Hippocampal formation (tissue), 2 donors: ENCODE data around the gene BAG2.
A peak's percentile ranks its signal among the peaks of the same experiment; 100 is the strongest.

Source experiments
- DNase-seq, 2 donors: peaks; one replicate each; lab custom pipeline; 2025; lab: John Stamatoyannopoulos, UW

The BAG2 gene

DNA sequence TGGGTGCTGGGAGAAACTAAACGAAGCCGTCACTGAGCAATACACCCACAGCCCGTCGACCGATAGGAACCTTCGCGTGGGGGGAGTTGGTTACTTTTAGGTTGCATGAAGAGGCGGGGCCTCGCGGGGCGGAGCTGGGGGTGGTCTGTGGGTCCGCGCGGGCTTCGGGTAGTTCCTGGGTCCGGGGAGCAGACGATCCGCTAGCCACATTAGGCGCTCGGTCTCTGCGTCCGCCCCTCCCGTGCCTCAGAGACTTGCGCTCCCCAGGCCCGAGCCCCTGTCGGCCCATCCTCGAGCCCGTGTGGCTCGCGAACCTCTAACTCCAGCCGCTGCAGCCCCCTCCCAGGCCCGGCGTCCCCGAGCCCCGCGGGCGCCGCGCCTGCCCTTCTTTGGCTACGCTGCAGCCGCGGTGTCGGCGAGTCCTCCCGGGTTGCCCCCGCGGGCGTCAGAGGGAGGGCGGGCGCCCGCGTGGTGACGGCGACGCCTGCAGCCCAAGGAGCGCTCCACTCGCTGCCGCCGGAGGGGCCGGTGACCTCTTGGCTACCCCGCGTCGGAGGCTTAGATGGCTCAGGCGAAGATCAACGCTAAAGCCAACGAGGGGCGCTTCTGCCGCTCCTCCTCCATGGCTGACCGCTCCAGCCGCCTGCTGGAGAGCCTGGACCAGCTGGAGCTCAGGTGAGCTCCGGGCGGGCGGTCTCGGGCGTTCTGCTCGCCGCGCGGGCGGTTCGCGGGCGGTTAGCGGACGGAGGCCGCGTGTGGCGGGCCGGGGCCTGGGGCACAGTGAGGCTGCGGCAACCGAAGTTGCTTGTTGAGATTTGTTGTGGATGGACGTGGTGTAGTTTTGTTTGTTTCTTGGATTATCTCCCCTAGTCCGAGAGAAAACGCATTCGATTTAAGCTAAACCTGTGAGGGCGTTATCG, at the start of gene BAG2:
Gene BAG2 (plus strand): TSS at position 191 of the 920 bp plus-strand sequence. CDS start 372 bp downstream, at position 563.
- DNase-seq = peak; percentile 66 to 77

DNA sequence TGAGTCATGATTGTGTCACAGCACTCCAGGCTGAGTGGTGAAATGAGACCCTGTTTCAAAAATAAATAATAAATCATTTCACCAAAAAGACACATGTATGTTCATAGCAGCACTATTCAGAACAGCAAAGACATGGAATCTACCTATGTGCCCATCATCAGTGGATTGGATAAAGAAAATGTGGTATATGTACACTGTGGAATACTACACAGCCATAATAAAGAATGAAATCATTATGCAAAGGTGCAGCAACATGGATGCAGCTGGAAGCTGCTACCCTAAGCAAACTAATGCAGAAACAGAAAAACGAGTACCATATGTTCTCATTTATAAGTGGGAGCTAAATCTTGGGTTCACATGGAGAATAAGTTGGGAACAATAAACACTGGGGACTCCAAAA, 49.0 kb upstream of the BAG2 start:
- DNase-seq = no peak

DNA sequence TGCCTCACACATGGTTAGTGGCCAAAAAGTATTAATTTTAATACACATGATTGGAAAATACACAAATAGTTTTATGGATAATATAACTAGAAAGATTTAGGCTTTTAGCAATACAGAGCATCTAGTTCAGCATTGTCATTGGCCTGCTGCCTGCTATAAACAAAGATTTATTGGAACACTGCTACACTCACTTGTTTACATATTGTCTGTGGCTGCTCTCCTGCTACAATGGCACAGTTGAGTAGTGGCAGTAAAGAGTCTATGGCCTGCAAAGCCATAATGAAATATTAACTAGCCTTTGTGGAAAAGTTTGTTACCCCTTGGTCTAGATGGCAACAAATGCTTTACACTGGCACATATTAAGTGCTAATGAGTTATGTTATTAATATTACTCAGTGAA, 44.4 kb upstream of the BAG2 start:
- DNase-seq = no peak

DNA sequence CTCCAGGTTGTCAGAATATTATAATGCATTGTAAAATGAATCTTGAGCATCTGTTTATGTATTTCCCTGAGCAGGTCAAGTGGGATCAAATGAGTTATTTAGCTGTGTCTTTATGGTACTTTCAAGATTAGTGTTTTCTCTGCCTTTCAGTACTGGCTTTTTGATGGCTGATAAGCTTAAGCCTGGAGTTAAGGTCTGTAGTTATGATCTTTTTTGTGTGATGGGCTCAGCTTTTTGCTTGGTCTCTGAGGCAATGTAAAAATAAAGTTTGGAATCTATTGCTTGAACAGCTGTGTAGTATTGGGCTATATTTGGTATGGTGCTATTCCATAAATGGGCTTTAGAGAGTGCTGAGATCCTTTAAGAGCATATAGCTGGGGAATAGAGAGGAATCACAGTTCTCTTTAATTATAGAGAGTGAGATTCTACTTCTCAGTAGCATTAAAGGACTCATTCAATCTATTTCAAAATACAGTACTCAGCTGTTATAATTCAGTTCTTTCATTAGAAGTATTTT, 41.4 kb upstream of the BAG2 start:
- no peak for DNase-seq

DNA sequence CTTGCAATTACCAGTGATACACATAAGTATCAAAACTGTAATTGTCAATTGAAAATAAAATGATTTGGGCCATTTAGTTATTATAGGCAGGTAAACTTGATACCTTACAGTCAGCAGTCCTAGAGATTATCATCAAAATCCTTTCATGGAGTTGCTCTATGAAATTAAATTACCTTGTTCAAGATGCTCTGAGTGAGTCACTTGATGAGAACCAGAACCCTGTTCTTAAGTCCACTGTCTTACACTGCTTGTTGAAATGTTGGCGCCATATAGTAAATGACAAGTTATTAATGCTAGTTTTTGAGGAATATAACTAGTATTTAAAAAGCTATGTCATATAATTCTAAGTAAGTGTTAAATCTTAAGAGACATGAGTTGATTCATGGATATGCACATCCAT, 37.2 kb upstream of the BAG2 start:
- no peak for DNase-seq

DNA sequence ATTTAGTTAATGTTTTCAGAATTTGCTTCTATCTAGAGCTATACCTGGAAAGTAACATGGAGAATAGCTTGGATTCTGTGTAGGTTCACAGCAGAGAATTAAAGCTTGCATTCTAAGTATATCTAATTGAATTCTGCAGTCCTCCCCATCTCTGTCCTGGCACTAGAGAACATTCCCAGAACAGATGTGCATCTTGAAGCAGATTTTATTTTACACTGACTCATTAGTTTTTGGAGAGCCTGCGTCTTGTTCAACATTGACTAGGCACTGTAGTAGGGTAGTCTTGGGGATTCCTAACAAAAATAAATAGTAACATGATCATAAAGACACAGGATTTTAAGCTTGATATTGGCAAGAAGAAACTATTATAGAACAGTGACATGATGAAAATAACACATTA, 36.2 kb upstream of the BAG2 start:
- DNase-seq = no peak

DNA sequence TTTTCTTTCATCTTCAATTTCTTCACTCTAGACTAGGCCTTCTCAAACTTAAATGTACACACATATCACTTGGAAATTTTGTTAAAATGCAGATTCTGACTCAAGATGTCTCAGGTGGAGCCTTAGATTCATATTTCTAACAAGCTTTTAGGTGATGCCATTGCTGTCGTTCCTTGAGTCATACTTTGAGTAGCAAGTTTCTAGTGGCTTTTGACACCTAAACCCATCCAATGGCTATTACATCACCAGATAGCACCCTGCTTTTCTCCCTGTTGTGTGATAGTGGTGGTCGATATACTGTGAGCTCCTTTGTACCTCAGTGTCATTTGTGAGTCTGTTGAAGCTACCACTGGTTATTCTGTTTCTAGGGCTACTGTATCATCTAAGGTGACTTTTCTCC, 34.8 kb upstream of the BAG2 start:
- no peak for DNase-seq

DNA sequence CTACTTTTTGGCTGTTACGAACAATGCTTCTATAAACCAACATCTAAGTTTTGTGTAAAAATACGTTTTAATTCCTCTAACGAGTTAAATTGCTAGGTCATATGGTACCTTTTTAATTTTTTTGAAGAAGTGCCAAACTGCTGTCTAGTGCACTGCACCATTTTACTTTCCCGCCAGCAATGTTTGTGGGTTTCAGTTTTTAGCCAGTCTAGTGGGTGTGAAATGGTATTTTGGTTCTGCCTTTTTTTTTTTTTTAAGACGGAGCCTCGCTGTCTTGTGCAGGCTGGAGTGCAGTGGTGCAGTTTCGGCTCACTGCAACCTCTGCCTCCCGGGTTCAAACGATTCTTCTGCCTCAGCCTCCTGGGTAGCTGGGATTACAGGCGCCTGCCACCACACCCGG, 34.1 kb upstream of the BAG2 start:
- no peak for DNase-seq

DNA sequence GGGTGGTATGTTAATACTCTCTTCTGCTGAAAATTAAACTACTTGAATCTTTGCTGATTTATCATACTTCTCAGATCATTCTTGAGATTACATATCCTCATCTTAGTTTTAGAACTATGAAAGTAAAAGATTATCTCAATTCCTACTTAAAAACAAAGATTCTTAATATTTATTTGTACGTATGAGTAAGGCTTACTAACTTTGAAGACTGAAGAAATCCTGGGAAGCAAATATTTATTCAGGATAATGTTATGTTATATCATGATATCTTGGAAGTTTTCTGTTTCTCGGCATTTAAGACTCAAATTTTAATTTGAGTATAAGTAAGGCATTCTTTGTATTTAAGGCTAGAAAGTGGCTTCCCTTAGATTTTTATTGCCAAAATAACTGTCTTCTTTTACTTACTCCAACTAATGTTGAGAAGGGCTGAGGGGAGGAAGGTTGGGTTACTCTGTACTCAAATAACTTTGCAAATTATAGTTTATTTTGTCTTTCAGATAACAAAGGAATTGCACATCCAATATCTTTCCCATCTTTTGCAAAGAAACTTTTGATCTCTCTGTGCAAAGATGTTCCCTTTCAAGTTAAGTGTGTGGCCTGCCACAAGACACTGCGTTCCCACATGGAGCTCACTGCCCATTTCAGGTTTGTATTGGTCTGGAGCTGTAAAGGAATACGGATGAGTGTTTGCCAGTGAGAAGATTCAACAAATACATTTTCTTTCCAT, 30.5 kb upstream of the BAG2 start:
- no peak for DNase-seq

DNA sequence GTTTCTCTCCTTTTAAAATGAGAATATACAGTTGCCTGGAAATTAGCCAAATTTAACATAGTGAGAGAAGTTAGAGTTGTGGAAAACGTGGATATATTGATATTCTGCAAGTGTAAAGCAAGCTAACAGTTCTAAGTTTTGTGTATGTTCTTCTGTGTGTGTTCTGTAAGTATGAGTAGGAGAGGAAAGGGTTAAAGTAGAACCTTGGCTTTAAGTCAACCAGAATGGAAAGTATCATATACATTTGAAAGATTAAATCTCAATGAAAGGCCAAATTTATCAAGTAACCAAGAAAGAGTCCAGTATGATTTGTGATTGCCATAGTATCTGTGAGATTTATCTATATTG, 30.0 kb upstream of the BAG2 start:
- no peak for DNase-seq

DNA sequence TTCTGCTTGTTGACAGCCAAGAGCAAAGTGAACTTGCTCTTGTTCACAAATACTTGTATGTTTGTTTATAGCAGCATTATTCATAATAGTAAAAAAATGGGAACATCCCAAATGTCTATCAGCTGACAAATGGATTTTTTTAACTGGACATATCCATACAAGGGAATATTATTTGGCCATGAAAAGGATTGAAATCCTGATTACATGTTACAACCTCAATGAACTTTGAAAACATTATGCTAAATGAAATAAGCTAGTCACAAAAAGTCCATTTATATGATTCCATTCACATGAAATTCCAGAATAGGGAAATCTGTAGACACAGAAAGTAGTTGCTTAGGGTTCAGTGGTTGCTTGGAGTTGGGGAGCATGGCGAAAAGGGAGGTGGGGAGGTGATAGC, 28.4 kb upstream of the BAG2 start:
- no peak for DNase-seq

DNA sequence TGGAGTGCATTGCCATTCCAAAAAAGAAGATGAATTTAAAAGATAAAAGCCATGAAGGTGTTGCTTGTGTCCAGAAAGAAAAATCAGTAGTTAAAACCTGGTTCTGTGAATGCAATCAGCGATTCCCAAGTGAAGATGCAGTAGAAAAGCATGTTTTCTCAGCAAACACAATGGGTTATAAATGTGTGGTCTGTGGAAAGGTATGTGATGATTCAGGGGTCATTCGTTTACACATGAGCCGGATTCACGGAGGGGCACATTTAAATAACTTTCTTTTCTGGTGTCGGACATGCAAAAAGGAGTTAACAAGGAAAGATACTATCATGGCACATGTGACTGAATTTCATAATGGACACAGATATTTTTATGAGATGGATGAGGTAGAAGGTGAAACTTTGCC, 24.7 kb upstream of the BAG2 start:
- no peak for DNase-seq

DNA sequence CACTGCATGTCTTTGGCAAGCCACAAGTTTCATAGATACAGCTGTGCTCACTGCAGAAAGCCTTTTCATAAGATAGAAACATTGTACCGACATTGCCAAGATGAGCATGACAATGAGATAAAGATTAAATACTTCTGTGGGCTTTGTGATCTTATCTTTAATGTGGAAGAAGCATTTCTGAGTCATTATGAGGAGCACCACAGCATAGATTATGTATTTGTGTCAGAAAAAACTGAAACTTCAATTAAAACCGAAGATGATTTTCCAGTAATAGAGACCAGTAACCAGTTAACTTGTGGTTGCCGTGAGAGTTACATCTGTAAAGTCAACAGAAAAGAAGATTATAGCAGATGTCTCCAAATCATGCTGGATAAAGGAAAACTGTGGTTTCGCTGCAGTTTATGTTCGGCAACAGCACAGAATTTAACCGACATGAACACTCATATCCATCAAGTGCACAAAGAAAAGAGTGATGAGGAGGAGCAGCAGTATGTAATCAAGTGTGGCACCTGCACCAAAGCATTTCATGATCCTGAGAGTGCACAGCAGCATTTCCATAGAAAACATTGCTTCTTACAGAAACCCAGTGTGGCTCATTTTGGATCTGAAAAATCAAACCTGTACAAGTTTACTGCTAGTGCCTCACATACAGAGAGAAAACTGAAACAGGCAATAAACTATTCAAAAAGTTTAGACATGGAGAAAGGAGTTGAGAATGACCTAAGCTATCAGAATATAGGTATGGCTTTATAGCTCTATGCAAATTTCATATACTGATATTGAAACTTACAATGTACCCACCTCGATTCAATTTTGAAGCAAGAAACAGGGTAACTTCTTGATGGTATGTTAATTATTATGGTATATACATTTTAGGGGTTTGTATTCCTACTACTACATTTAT, 23.9 kb upstream of the BAG2 start:
- DNase-seq = no peak

DNA sequence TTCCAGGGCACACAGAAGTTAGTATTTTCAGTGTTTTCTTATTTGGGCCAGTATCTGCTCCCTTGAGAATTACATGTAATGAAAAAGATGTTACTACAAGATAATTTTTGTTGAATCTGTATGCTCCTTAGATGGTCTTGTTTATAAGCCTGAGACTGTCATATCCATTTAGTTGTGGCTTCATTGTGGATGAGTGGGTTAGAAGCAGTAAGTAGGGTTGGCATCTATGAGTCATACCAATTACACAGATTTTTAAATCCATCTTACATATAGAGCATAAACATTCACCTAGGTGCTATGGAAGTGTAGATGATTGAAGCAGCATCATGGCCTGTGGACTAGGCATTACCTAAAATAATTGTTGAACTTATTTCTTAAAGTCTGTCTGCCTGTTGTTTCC, 13.5 kb upstream of the BAG2 start:
- no peak for DNase-seq

DNA sequence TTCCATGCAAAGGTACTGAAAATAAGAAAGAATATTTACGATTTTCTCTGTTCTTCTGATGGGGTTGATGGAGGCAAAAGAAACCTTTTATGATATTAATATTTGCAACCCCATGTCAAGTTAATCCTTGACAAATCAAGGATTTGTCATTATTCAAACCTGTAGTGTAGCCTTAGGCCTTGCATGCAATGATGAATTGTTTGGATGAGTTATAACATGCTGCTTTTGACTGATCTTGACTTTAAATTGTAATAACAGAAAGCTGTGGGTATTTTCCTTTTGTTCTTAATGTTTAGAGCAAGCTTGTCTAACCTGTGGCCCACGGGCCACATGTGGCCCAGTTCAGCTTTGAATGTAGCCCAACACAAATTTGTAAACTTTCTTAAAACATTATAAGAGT, 13.0 kb upstream of the BAG2 start:
- DNase-seq = no peak

DNA sequence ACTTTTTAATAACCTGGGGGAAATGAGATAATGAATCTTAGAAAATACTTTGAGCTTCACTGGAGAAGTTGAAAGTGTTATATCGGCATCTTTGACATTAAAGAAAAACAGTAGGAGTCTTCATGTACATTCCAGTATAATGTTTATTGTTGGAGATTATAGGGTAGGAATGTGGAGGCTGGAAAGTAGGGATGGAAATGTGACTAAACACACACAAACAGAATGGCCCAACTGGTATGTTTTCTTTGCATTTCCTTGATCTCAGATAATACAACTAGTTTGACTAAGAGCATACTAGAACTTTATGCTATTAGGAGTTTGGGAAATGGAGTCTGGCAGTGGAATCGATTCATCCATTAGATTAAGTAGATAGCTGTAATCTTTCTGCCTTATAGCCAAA, 10.1 kb upstream of the BAG2 start:
- no peak for DNase-seq

DNA sequence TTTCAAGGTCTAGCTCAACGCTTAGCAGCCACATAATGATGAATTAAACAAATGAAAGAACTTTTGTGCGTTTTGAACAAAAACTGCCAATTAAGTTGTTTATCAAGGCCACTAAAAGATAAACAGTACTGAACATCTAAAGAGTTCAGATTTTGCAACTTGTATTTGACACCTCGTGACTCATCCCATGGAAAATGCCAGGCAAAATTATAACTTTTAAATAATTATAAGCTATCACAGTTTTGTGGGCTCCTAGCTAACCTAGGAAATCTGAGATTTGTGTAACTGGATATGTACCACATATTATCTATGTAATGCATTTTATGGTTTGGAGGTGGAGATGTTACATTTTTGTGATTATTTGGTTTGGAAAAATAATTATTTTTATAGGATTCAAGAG, 9.6 kb upstream of the BAG2 start:
- no peak for DNase-seq

DNA sequence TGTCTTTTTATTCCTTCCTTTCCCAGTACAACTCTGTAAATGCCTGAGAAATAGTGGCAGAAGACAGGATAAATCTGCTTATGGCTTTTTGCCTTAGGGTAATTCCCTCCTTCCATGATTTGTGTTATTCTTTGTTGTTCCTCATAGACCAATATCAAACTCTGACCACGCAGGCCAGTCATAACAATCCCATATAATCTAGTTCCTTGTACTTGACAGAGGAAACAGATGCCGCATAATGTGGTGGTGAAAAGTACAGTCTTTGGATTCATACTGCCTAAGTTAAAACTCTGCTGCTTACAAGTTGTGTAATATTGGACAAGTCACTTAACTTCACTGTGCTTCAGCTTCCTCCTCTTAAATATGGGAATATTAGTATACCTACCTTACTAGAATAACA, 8.2 kb upstream of the BAG2 start:
- DNase-seq = no peak

DNA sequence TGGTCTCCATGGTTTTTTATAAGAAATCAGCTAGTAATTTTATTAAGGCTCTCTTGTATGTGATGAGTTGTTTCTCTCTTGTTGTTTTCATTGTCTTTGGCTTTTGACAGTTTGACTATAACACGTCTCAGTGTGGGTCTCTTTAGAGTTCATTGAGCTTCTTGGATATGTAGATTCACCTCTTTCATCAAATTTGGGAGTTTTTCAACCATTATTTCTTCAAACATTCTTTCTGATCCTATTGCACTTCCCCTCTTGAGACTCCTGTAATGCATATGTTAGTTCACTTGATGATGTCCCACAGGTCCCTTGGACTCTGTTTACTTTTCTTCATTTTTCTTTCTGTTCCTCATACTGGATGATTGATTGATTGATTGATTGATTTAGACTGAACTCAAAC, 7.0 kb upstream of the BAG2 start:
- DNase-seq = no peak

DNA sequence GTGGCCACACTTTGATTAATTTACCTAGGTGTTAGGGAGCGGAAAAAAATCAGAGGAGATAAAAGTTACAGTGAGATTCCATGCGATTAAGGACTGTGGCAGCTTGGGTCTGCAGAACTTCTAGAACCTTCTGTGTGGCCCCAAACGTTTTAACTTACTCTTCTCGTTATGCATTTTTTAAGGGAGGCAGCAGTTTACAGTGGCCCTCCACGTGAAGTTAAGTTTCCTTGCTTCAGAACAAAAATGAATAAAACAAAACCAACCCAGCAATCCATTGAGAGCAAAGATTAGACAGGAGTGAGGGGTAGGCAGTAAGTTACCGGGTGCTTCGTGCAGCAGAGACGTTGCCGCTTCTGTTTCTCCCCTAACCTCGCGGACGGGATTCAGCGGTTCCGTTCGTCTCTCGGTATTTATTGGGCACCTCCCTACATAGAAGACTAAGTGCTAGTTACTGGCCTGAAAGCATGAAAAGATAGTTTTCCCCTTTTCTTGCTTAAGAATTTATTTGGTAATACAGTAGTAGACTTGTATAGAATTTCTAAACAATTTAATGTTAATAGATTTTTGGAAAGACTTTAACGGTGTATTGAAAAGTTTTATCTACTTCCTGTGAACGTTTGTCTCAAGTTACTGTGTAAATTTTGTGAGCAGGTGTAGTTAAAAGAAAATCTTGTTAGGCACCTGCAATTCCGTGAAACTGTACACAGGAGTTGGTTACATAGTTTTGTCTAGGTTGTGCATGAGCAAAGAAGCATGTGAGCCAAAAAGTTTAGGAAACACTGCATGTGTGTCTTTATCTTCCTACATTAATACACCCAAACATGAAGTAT, 1.1 kb downstream of the BAG2 start:
- no peak for DNase-seq

DNA sequence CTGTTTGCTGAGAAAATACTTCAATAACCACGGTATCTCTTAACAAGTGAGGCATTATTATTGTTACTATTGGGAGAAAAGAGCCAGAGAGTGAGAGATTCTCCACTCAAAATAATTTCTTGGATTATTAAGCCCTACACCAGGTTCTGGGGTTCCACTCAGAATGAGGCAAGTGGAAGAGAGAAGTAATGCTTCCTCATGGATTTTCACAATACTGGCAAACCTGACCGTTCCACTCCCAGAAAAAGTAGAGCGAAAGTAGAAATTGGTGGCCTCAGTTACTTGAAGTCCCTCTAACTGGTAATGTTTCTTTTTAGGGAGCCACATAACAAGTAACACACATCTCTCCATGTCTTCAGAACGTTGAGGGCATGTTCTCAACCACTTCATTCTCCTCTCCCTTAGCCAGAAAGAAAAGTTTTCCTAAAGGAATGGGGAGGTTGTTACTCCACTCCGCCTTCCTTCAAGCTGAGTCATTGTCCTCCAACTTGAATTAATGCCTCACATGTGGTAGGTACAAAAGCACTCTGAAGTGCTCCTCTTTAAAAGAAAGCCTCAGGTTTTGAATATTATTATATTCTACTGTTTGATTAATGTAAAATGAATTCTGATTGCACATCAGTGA, 1.9 kb downstream of the BAG2 start:
- DNase-seq = no peak
